ENCODE measurements around the gene WHRN.

WHRN gene

GRCh38 chr9:114374936-114375335, 130.3 kb downstream of the WHRN start:
- Histone ChIP-seq H3K27ac (peak overlapping the region in 9 of 21 experiments; percentile 12 to 96 (median 81)), H3K4me3 (no peak overlapping the region)

GRCh38 chr9:114373960-114374730, 131.1 kb downstream of the WHRN start:
- Histone ChIP-seq H3K4me3 (no peak overlapping the region), H3K27ac (peak overlapping the region in 16 of 21 experiments; percentile 33 to 96 (median 76))

GRCh38 chr9:114372921-114373448, 132.3 kb downstream of the WHRN start:
- H3K4me3 ChIP-seq, result no peak overlapping the region
- peak overlapping the region in 20 of 21 experiments; percentile 49 to 96 (median 74) for H3K27ac ChIP-seq

- Histone ChIP-seq H3K27ac (peak overlapping the region; percentile 1 to 96 (median 73)), H3K4me3 (peak overlapping the region in 1 of 7 experiments; percentile 16)
Observed at GRCh38 chr9:114371973-114372917, 133.0 kb downstream of the WHRN start.

GRCh38 chr9:114371343-114371944, 133.8 kb downstream of the WHRN start:
- H3K27ac ChIP-seq, result peak overlapping the region in 20 of 21 experiments; percentile 1 to 96 (median 71)
- H3K4me3 ChIP-seq, result no peak overlapping the region

GRCh38 chr9:114370968-114371320, 134.3 kb downstream of the WHRN start:
- Histone ChIP-seq H3K27ac (peak overlapping the region in 16 of 21 experiments; percentile 22 to 96 (median 78)), H3K4me3 (no peak overlapping the region)

GRCh38 chr9:114370251-114370967, 134.9 kb downstream of the WHRN start:
- peak overlapping the region in 18 of 21 experiments; percentile 2 to 96 (median 66) for H3K27ac ChIP-seq
- no peak overlapping the region for H3K4me3 ChIP-seq

- Histone ChIP-seq H3K27ac (peak overlapping the region in 14 of 21 experiments; percentile 2 to 96 (median 68)), H3K4me3 (no peak overlapping the region)
Observed at GRCh38 chr9:114369216-114370130, 135.8 kb downstream of the WHRN start.

- no peak overlapping the region for H3K4me3 ChIP-seq
- peak overlapping the region in 20 of 21 experiments; percentile 15 to 87 (median 66) for H3K27ac ChIP-seq
Observed at GRCh38 chr9:114367772-114368569, 137.3 kb downstream of the WHRN start.

- H3K27ac ChIP-seq, result peak overlapping the region in 19 of 21 experiments; percentile 47 to 87 (median 68)
Observed at GRCh38 chr9:114367366-114367765, 137.9 kb downstream of the WHRN start.

GRCh38 chr9:114366334-114367128, 138.7 kb downstream of the WHRN start:
- H3K27ac ChIP-seq, result peak overlapping the region in 17 of 21 experiments; percentile 3 to 87 (median 70)
- H3K4me3 ChIP-seq, result no peak overlapping the region

More at GRCh38 chr9:114367366-114367765, 137.9 kb downstream of the WHRN start:
- no peak overlapping the region for H3K4me3 ChIP-seq

- Histone ChIP-seq H3K27ac (peak overlapping the region in 4 of 21 experiments; percentile 26 to 87 (median 58)), H3K4me3 (no peak overlapping the region)
Observed at GRCh38 chr9:114365194-114365593, 140.1 kb downstream of the WHRN start.

GRCh38 chr9:114364134-114365041, 140.9 kb downstream of the WHRN start:
- peak overlapping the region in 13 of 21 experiments; percentile 16 to 87 (median 31) for H3K27ac ChIP-seq
- H3K4me3 ChIP-seq, result no peak overlapping the region

- H3K4me3 ChIP-seq, result no peak overlapping the region
- peak overlapping the region in 11 of 21 experiments; percentile 1 to 87 (median 26) for H3K27ac ChIP-seq
Observed at GRCh38 chr9:114363424-114363823, 141.8 kb downstream of the WHRN start.

- peak overlapping the region in 3 of 21 experiments; percentile 5 to 50 (median 8) for H3K27ac ChIP-seq
- no peak overlapping the region for H3K4me3 ChIP-seq
Observed at GRCh38 chr9:114362394-114362793, 142.9 kb downstream of the WHRN start.
